Measurements from ENCODE around the gene ZXDC. TPM values are rescaled to one million over a fixed set of nuclear protein-coding genes. Genes with fewer than 3 reads are reported as not detected.

ZXDC gene
- total RNA-seq, 2 donors from 2014 or later: 53.5 to 55.0 TPM

DNA sequence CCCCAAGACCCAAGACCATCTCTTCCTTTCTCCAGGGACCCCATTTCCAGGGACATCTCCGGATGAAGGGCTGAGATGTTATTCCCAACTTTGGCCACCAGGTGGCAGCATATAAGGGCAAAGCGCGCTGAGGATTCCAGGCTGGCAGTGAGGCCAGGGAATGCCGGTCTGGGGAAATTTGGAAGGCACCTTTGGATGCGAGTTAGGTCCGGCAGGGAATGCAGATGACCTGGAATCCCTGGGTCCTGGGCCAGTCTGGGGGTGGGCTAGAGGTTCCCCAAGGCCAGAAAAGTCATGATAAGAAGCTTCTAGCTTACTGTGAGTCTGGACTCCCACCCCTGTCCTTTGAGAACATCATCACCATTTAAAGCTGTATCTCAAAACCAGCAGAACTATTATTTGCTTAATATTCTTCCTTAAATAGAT, 46.7 kb upstream of the ZXDC start:
- DNase-seq (ENCODE audit: low spot score) (no peak), ATAC-seq (ENCODE audit: insufficient number of reproducible peaks, low FRiP score, low read depth) (no peak)
- Histone ChIP-seq H3K9me3 (no peaks in the 10 kb centered on the region), H3K27ac (no peak overlapping the region), H3K27me3 (replicated peaks; ENCODE audit: insufficient read depth) (no peaks in the 10 kb centered on the region), H3K36me3 (no peaks in the 10 kb centered on the region), H3K4me1 (ENCODE audit: control insufficient read depth in 1 of 2, low read depth in 2 of 2) (peaks cover 4 to 16% of the 10 kb centered on the region in 2 donors), H3K4me3 (no peak overlapping the region)
- peak; percentile 95 for TF ChIP-seq CTCF (IDR thresholded peaks at IDR 0.05)

DNA sequence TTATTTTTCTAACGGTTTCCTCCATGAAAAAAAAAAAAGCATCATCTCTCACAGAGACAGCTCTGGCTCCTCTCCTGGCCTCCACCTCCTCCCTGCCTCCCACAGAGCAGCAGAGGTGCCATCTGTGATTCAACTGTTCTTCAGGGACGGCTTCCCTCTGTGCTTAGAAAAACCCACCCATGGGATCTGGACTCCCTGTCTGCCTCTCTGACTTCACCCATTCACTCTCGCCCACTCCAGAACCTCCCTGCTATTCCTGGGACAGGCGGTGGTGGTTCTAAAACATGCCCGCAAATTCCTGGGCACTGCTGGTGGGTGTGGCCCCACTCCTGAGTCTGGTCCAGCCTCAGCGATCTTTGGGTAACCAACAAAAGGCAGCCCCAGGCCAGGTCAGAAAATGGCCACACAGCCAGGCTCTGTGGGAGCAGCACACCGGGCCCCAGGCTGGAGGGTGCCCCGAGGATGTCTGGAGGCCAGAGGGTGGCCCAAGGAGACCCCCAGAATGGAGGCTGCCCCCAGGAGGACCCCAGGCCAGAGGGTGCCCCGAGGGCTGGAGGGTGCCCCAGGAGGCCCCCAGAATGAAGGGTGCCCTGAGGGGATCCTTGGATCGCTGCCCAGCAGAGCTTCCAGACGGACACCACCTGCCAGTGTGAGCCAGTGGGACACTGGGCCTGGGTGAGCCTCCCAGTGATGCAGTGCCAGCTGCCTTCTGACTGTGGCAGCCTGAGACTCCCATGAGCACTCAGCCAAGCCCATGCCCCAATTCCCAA, 45.6 kb upstream of the ZXDC start:
- Histone ChIP-seq H3K27ac (no peak overlapping the region), H3K27me3 (replicated peaks; ENCODE audit: insufficient read depth) (no peaks in the 10 kb centered on the region), H3K4me1 (ENCODE audit: control insufficient read depth in 1 of 2, low read depth in 2 of 2) (peaks cover 4 to 16% of the 10 kb centered on the region in 2 donors), H3K9me3 (no peaks in the 10 kb centered on the region), H3K36me3 (no peaks in the 10 kb centered on the region), H3K4me3 (no peak overlapping the region)
- no peak for TF ChIP-seq CTCF (IDR thresholded peaks at IDR 0.05)
- DNase-seq (ENCODE audit: low spot score) (no peak), ATAC-seq (ENCODE audit: insufficient number of reproducible peaks, low FRiP score, low read depth) (no peak)

- Histone ChIP-seq H3K27ac (no peak overlapping the region), H3K4me3 (no peak overlapping the region), H3K9me3 (no peaks in the 10 kb centered on the region), H3K4me1 (ENCODE audit: control insufficient read depth in 1 of 2, low read depth in 2 of 2) (peaks cover 4 to 14% of the 10 kb centered on the region in 2 donors), H3K36me3 (no peaks in the 10 kb centered on the region), H3K27me3 (replicated peaks; ENCODE audit: insufficient read depth) (no peaks in the 10 kb centered on the region)
- DNase-seq (ENCODE audit: low spot score): no peak
- no peak for ATAC-seq (ENCODE audit: insufficient number of reproducible peaks, low FRiP score, low read depth)
- no peak for TF ChIP-seq CTCF (IDR thresholded peaks at IDR 0.05)
Measured at GRCh38 chr3:126519506-126520455, 44.1 kb upstream of the ZXDC start.

- H3K36me3 ChIP-seq: no peaks in the 10 kb centered on the region
- H3K27ac ChIP-seq: no peak overlapping the region
- no peak overlapping the region for H3K4me3 ChIP-seq
- H3K4me1 ChIP-seq (ENCODE audit: control insufficient read depth in 1 of 2, low read depth in 2 of 2): peaks cover 0 to 4% of the 10 kb centered on the region in 2 donors
- no peak for DNase-seq (ENCODE audit: low spot score)
- no peaks in the 10 kb centered on the region for H3K9me3 ChIP-seq
- TF ChIP-seq CTCF (IDR thresholded peaks at IDR 0.05): no peak
- no peak for ATAC-seq (ENCODE audit: insufficient number of reproducible peaks, low FRiP score, low read depth)
- no peaks in the 10 kb centered on the region for H3K27me3 ChIP-seq (replicated peaks; ENCODE audit: insufficient read depth)
Measured at GRCh38 chr3:126518779-126519177, 43.1 kb upstream of the ZXDC start.

Data from thoracic aorta (tissue), 2 donors.